Measurements from ENCODE around the gene P2RX2.

P2RX2 gene

DNA sequence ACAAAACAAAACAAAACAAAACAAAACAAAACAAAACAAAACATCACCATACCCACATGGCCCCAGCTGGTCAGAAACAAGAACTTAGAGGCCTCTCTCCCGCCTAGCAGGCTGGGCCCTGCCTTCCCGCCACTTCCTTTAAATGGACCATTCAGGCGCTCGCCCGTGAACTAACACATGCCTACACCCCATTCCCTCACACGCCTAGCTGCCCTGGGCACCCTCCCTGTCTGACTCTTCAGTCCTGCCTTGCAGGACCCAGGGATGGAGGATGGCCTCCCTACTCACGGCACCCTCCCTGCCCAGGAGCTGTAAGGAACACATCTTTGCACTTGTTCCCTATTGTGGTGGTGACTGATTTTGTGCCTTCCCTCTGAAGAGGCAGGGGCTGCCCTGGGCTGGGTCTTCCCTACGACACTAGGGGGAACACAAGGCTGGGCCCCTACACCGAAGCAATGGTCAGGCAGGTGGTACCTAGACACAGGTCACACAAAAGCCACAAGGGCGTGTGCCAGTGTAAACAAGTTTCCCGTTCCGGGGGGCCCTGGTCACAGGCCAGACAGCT, 21.5 kb downstream of the P2RX2 start:
- no peak for TF ChIP-seq GATA2 (IDR thresholded peaks at IDR 0.05; ENCODE audit: low read depth, low read length)
- TF ChIP-seq GATA3 (IDR thresholded peaks at IDR 0.05; ENCODE audit: low read depth, low read length) = no peak

DNA sequence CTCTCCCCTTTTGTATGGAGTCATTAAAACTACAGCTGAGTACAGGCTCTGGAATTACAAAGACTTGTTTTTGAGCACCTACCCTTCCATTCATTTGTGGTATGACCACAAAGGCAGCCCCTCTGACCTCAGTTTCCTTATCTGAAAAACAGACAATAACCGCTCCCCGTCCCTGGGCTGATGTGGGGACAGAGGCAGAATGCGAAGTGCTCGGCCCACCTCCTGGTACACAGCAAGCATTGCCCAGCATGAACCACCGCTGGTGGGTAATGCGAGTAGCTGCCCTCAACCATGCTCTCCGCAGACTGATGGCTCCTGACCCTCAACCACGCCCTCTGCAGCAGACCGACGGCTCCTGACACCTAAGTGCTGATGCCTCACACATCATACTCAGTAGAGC, 22.4 kb downstream of the P2RX2 start:
- TF ChIP-seq GATA2 (IDR thresholded peaks at IDR 0.05; ENCODE audit: low read depth, low read length) (no peak), GATA3 (IDR thresholded peaks at IDR 0.05; ENCODE audit: low read depth, low read length) (no peak)

DNA sequence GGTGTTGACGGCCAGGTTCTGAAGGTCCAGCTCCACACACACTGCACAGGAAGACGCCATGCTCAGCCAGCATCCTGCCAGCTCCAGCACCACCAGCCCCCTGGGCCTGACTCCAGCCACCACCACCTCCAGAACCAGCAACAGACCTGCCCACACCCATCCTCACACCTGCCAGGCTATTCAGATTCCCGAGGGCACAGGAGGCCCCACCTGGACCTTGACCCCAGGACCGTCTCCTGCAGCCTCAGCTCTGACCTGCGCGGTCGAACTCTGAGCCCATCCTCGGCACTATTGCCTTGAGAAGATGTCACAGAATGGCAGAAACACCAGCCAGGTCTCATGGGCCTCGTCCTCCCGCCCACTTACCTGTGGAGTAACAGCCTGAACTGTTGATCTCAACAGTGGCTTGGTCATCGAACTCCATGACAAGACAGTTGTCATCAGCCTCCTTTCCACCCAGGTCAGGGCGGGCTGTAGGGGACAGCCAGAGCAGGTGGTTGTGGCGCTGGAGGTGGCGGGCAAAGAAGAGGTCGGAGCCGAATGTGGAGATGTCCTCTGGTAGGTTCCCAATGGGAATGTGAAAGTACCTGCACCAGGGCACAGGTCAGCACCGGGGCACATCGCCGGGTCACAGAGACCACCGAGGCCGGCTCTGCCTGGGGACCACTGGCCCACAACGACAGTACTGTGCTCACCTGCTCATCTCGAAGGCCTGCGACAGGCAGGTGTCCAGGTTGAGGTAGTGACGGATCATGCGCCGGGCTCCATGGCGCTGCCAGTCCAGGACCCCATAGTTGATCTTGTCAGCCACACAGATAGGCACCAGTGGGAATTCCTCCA, 23.5 kb downstream of the P2RX2 start:
- TF ChIP-seq GATA3 (IDR thresholded peaks at IDR 0.05; ENCODE audit: low read depth, low read length) (no peak), GATA2 (IDR thresholded peaks at IDR 0.05; ENCODE audit: low read depth, low read length) (no peak)

DNA sequence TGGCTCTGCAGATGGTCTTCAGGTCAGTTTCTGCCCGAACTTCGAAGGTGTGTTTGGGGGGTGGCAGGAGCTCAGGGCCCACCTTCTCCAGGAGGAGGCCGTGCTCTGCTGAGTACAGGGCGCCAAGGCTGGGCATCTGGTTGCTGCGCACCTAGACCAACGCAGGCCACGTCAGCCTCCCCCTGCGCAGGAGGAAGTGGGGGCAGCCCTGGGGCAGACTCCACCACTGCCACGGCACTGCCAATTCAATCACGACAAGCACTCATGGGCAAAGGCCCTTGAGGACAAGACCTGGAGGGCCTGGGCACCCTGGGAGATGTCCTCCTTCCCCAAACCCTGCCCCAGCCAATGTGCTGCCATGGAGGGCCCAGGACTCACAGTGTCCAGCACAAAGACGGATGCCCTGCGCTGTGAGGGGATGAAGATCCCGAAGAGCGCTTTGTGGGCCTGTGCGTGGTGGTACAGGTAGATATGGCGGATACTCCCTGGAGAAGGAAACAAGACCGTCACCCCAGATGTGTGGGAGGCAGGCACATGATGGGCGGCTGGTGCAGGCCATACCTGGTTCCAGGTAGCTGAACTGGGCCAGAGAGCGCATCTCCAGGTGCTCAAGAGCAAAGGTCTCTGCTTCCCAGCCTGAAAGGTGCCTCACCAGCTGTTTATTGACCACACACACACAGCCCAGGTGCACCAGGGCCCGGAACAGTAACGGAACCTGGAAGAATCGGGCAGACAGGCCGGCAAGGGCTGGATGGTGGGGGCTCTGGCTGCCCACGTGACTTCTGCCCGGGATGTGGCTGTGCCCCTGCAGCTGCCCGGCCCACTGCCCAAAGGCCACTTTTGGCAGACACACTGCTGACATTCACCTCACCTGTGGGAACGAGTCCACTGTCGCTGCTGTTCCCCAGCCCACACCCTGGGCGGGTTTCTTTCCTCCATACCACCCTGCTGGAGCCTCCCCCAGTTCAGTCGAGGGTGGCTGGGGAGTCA, 24.6 kb downstream of the P2RX2 start:
- TF ChIP-seq GATA3 (IDR thresholded peaks at IDR 0.05; ENCODE audit: low read depth, low read length) (no peak), GATA2 (IDR thresholded peaks at IDR 0.05; ENCODE audit: low read depth, low read length) (no peak)

DNA sequence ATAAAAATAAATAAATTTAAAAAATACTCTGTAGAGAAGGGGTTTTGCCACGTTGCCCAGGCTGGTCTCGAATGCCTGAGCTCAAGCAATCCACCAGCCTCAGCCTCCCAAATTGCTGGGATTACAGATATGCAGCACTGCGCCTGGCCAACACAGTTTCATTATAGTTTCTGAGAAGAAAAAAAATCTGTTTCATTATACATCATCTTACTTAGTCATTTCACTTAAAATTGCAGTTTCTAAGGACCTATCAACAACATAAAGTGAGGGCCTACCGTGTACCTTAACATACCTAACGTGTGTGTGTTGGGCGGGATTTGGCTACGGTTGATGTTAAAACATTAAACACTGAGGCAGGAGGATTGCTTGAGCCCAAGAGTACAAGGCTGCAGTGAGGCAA, 28.3 kb downstream of the P2RX2 start:
- no peak for TF ChIP-seq GATA3 (IDR thresholded peaks at IDR 0.05; ENCODE audit: low read depth, low read length)
- TF ChIP-seq GATA2 (IDR thresholded peaks at IDR 0.05; ENCODE audit: low read depth, low read length) = no peak

DNA sequence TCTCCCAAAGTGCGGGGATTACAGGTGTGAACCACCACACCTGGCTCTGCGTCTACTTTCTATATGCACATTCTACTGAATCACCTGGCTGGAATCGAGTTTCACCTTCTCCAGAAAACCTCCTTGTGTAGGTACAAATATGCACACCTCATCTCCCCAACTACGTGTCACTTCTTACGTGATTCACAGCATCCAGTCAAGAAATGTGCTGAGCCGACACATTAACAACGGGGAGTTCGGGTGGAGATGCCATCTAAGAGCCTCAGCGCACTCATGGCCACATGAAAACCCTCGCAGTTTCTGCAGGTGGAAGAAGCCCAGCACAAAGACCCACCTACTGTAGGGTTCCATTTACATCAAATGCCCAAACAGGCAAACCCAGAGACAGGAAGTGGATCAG, 29.3 kb downstream of the P2RX2 start:
- TF ChIP-seq GATA3 (IDR thresholded peaks at IDR 0.05; ENCODE audit: low read depth, low read length) (no peak), GATA2 (IDR thresholded peaks at IDR 0.05; ENCODE audit: low read depth, low read length) (no peak)

DNA sequence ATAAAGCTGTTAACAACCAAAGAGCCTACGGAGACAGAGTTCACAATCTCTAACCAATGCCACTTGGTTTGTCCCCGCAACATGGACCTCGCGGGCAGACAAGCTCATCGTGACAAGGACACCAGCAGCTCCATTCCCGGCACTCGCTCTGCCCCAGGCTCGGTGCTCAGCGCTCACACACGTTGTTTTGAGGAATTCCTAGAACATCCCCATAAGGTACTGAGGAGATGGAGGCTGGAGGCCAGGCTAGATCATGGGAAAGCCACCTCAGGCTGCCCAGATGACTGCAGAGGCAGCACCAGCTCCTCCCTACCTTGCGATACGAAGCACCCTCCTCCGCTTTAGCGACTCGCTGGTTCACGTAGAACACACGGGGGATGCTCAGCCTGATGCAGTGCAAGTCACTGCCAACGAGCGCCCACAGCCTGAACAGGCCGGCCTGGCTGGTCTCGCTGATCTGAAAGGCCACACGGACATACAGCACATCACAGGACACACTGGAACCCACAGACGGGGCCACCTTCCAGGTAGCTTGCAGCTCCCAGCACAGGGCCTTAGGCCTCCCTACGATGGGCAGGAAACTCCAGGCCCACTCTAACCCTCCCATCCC, 30.1 kb downstream of the P2RX2 start:
- TF ChIP-seq GATA2 (IDR thresholded peaks at IDR 0.05; ENCODE audit: low read depth, low read length) = no peak
- no peak for TF ChIP-seq GATA3 (IDR thresholded peaks at IDR 0.05; ENCODE audit: low read depth, low read length)

DNA sequence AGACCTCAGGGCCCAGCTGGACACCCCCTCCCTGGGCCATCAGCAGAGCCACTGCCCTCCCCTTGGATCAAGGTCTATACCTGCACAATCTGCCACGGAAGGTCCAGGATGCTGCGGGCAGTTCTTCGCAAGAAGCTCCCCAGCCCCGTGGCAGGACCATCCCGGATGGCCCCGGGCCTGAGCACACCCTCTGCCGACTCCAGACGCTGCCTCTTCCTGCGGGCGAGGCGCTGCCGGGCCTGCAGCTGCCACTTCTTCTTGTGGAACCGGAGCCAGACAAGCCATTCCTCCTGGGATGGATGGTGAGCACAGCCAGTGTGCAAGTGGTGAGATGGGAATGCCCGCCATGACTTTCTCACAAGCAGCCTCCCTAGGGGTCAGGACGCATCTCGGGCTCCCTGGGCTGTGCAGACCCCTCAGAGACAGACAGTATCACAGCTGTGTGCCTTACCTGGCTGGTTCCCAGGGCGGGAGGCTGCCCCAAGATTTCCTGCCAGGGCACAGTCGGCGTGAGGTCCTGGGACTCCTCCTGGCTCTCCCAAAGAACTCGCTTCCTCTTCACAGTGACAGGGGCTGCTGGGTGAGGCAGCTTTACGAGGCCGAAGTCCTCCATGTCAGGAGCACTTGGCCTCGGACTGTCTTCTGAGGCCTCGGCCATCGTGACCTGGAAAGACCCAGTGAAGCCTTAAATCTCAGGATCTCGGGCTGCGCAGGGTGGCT, 30.8 kb downstream of the P2RX2 start:
- TF ChIP-seq GATA3 (IDR thresholded peaks at IDR 0.05; ENCODE audit: low read depth, low read length) (no peak), GATA2 (IDR thresholded peaks at IDR 0.05; ENCODE audit: low read depth, low read length) (no peak)

DNA sequence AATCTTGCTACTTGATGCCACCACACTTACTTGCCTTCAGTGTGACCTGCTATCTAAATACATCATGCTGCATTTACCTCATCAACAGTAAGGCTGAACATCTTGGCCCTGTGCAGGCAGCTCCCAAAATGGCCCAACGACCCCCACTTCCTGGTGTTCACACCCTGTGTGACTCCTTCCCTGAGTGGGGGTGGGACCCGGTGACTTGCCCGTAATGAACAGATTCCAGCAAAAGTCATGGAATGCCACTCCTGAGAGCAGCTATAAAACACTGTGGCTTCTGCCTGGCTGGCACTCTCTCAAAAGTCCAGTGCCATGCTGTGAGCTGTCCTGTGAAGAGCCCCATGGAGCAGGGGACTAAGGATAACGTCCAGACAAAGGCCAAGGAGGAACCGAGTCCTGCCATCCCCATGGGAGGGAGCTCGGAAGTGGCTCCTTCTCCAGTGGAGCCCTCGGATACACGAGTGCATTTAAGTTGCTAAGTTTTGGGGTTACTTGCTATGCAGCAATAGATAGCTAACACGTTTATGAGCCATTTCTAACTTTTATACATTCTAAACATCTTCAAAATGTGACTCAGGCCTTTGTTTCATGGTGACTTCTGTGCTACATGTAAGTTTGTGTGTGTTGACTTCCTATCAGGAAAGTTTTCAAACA, 33.0 kb downstream of the P2RX2 start:
- TF ChIP-seq GATA3 (IDR thresholded peaks at IDR 0.05; ENCODE audit: low read depth, low read length) = no peak
- TF ChIP-seq GATA2 (IDR thresholded peaks at IDR 0.05; ENCODE audit: low read depth, low read length) = no peak

DNA sequence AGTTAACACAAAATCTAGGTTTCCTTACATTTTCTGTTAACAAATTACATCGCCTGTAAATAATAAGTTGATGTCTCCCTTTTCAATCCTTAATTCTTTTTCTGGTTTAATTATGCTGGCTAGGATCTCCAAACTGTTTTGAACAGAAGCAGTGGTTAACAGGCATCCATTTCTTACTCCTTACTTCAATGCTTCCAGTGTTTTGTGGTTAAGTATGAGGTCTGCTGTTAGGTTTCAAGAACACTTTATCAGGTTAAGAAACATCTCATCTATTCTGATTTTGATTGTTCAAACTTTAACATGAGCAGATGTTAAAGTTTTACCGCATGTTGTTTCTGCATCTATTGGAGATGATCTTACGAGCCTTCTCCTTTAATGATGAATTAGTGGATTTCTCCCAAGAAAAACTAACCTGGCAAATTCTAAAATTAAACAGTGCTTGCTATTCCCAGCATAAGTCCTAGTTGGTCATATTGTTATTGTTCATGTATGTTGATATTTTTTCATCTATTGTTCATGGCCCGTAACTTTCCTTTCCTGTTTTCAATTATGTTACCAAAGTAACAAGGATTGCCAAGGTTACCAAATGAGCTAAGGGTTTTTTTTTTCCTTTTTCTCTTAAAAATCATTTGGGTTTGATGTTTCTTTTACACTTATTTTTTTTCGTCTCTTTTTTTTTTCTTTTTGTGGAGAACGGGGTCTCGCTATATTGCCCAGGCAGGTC, 35.2 kb downstream of the P2RX2 start:
- TF ChIP-seq GATA3 (IDR thresholded peaks at IDR 0.05; ENCODE audit: low read depth, low read length) (no peak), GATA2 (IDR thresholded peaks at IDR 0.05; ENCODE audit: low read depth, low read length) (no peak)

DNA sequence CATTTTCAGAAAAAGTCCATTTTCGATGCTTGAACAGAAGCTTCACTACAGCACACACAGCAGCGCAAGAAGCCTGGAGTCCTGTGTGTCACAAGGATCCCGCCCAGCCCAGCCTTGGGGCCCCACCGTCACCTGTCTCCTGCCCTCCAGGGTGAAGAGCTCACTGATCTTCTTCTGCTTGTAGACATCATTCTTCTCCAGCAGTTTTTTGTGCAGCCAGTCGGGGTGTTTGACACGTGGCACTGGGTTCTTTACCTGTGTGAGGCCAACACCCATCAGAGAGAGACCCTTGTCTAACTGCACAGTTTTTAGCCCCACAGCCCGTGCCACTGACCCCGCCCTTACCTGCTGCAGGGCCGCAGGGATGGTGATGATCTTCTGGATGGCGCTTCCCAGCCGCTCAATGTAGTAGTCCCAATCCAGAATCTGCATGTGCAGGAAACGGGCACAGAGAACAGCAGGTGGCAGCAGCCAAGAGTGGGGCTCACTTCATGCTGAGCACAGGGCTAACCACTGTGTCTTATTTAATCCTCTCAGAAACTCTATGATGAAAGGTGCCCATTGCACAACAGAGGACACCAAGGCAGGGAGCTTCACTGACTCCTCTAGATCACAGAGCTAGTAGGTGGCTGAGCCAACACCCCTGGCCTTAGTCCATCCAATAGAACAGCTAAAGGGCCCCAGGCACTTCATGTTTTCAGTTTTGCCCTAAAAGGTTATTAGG, 38.6 kb downstream of the P2RX2 start:
- no peak for TF ChIP-seq GATA2 (IDR thresholded peaks at IDR 0.05; ENCODE audit: low read depth, low read length)
- TF ChIP-seq GATA3 (IDR thresholded peaks at IDR 0.05; ENCODE audit: low read depth, low read length) = no peak
